Measurements from ENCODE around the gene USP46. TPM values are rescaled to one million over a fixed set of nuclear protein-coding genes. Genes with fewer than 3 reads are reported as not detected.

USP46 gene
- total RNA-seq, 1 experiment from 2014 or later = 15.5 TPM

GRCh38 chr4:52641854-52642563 lies 17.1 kb downstream of the USP46 start:
- TF ChIP-seq SIN3A (IDR thresholded peaks at IDR 0.05; ENCODE audit: borderline replicate concordance, insufficient read depth, low read depth, low read length) (no peak), POLR2AphosphoS5 (IDR thresholded peaks at IDR 0.05; ENCODE audit: low read depth, low read length) (no peak), REST (IDR thresholded peaks at IDR 0.05; ENCODE audit: insufficient read depth in 1 of 2, low read depth in 2 of 2, low read length in 1 of 2) (no peak), CTCF (IDR thresholded peaks at IDR 0.05) (no peak), TCF7L2 (IDR thresholded peaks at IDR 0.05; ENCODE audit: low read depth, low read length) (no peak)
- Histone ChIP-seq H3K4me3 (ENCODE audit: low read depth in 2 of 2, low read length in 2 of 2) (no peak overlapping the region), H3K9me3 (ENCODE audit: control insufficient read depth, insufficient read depth, low read depth, low read length) (no peaks in the 10 kb centered on the region), H3K27ac (ENCODE audit: low read length) (no peak overlapping the region), H3K4me1 (ENCODE audit: control insufficient read depth, insufficient read depth, low read length) (no peaks in the 10 kb centered on the region), H3K36me3 (ENCODE audit: control insufficient read depth, insufficient read depth, low read length) (no peaks in the 10 kb centered on the region), H3K27me3 (ENCODE audit: control insufficient read depth, insufficient read depth, low read length) (no peaks in the 10 kb centered on the region)
- ATAC-seq (no peak), DNase-seq (ENCODE audit: low read depth, low spot score) (peak; percentile 28)
- intact Hi-C loops (cut with micrococcal nuclease; ENCODE audit: unreplicated experiment) = no loop called here
- ChIA-PET CTCF (no interaction called here), POLR2A (no interaction called here)
- no TSS peak for BruUV-seq (replicated peaks)
- in situ Hi-C loops (cut with HindIII; ENCODE audit: low pct_unique_long_range_greater_than_20kb, low sequenced_read_pairs) = no loop called here

- H3K27me3 ChIP-seq (ENCODE audit: control insufficient read depth, insufficient read depth, low read length) = no peaks in the 10 kb centered on the region
- no peak overlapping the region for H3K27ac ChIP-seq (ENCODE audit: low read length)
- no peaks in the 10 kb centered on the region for H3K36me3 ChIP-seq (ENCODE audit: control insufficient read depth, insufficient read depth, low read length)
- BruUV-seq (replicated peaks) = no TSS peak
- intact Hi-C loops (cut with micrococcal nuclease; ENCODE audit: unreplicated experiment) (no loop called here), in situ Hi-C loops (cut with HindIII; ENCODE audit: low pct_unique_long_range_greater_than_20kb, low sequenced_read_pairs) (no loop called here)
- H3K4me1 ChIP-seq (ENCODE audit: control insufficient read depth, insufficient read depth, low read length) = no peaks in the 10 kb centered on the region
- no peak overlapping the region for H3K4me3 ChIP-seq (ENCODE audit: low read depth in 2 of 2, low read length in 2 of 2)
- ATAC-seq (no peak), DNase-seq (ENCODE audit: low read depth, low spot score) (no peak)
- H3K9me3 ChIP-seq (ENCODE audit: control insufficient read depth, insufficient read depth, low read depth, low read length) = no peaks in the 10 kb centered on the region
- no peak for TF ChIP-seq SIN3A (IDR thresholded peaks at IDR 0.05; ENCODE audit: borderline replicate concordance, insufficient read depth, low read depth, low read length)
- TF ChIP-seq CTCF (IDR thresholded peaks at IDR 0.05) = no peak
- no peak for TF ChIP-seq REST (IDR thresholded peaks at IDR 0.05; ENCODE audit: insufficient read depth in 1 of 2, low read depth in 2 of 2, low read length in 1 of 2)
- TF ChIP-seq POLR2AphosphoS5 (IDR thresholded peaks at IDR 0.05; ENCODE audit: low read depth, low read length) = no peak
- no peak for TF ChIP-seq TCF7L2 (IDR thresholded peaks at IDR 0.05; ENCODE audit: low read depth, low read length)
- ChIA-PET CTCF (no interaction called here), POLR2A (no interaction called here)
These were observed 18.1 kb downstream of the USP46 start for GRCh38 chr4:52640808-52641565.
